HG03378 (cell line): ENCODE data around the gene ITGBL1.

ENCODE experiments used
- ATAC-seq: cut with Tn5 transposase; IDR thresholded peaks from one replicate; pipeline ENCODE4 v1.9.1; 2021; ENCODE audit warnings: mild to moderate bottlenecking, moderate library complexity; ENCODE audit not compliant: unreplicated experiment

The ITGBL1 gene

GRCh38 chr13:101555610-101556009 lies 103.1 kb downstream of the ITGBL1 start:
- no peak for ATAC-seq

GRCh38 chr13:101556676-101557123 lies 104.2 kb downstream of the ITGBL1 start:
- ATAC-seq: no peak

DNA sequence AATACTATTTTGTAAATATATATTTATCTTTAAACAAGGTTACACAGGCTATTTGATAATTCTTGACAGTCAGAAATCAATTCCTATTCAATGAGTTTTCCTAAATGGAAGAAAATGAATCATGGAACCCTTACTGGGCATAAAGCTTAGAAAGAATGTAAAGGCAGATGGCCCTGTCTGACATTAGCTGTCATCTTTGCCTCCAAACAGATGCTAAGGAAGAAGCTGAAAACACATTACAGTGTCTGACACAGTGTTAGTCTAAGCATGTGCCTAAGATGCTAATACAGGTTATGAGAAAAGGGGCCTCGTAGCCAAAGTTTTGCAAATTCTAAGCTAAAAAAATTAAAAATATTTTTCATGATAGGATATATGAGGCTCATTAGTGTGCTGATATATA lies 112.8 kb downstream of the ITGBL1 start:
- no peak for ATAC-seq

DNA sequence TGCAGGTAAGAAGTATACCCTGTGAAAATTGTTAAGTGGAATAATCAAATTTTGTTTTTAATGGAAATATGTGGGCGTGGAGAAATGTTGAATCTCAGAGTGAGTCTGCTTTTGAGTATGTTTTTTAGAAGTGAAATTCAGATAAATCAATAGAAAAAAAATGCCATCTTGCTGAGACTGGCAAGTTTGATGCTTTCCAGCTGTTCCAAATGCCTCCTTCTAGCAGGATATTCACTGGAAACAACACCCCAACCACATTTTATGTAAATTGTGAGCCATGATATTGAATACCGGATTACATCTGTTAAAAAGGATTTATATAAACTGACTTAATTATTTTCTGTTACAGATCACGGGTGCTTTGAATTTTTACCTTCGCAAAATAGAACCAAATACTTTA lies 115.4 kb downstream of the ITGBL1 start:
- ATAC-seq: no peak

DNA sequence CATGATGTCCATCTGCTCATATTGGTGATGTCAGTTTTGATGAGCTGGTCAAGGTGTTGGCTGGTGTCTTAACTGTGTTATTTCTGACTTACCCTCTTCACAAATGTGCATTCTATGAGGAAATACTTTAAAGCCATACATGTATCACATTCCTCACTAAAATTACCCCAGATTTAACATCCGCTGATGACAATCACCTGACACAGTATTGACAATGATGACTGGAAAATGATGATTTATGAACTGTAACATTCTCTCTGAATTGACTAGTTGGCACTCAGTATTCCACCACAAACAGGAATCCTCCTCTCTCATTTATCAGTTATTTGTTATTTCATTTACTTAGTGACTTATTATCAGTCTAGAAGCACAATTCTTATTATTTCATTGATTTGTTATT lies 117.3 kb downstream of the ITGBL1 start:
- ATAC-seq: no peak

DNA sequence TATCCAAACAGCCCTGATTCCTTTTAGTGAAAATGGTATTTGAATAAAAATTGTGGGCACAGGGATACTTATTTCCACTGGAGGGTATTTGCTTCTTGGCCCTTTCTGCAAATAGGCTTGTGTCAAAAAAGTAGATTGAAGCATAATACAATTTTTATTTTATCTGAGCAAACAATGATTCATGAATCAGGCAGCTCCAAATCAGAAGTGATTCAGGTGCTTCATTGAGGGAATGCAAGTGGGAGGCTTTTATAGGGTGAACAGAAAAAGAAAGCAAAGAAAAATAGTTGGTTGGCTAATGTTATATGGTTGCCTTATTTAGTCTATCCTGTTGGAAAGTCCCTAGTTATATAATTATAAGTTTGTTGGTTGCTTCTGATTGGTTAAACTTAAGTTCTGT lies 117.9 kb downstream of the ITGBL1 start:
- ATAC-seq: no peak

DNA sequence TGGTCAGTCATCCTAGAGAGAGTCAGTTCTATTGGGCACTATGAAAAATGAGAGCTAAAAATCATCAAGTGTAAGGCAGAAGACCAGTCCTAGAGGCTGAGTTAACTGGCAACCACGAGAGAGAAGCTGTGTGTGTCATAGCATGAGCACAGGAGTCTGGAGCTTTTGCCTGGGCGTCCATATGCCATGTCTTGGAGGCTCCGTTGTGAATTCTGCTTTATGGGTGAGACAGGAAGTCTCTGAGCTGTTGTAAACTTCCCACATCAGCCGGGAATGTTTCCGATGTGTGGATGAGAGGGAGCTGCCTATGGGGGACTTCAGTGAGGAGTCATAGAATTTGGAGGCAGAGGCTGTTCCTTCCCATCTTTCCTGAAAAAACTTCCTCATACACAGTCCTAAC lies 120.0 kb downstream of the ITGBL1 start:
- no peak for ATAC-seq

DNA sequence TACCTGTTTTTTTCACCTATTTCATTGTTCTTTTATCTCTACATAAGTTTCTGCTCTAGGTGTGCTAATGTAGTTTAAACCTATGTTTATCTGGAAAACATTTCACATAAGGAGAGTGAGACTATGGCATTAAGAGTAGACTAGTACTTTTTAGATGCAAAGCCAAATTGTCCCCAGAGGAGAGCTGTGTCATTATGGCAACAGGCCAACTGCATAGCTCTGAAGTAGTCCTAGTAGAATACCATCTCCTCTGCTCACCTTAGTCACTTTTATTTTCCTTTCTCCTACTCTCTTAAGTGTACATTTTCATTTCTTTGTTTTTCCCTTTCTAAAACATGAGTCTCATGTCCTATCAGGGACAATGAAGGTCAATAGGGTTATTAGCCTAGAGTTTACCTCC lies 123.1 kb downstream of the ITGBL1 start:
- ATAC-seq: no peak

DNA sequence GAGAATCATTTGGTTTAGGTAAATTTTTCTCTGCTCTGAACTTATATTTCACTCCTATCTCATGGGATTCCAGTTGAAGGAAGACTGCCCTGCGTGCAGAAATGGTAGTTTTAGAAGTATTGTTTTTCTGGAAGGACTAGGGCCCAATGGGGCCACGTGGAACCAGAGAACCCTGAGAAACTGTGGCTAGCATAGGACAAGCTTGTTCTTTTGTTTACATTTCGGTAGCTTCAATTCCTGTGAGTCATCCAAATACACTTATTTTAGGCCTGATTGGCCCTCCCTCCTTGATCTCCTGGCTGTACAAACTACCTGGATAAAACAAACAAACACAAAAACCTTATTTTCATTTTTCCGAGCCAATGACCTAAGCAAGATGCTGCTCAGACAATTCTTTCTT lies 124.0 kb downstream of the ITGBL1 start:
- ATAC-seq: no peak

- ATAC-seq: no peak
These were observed 124.5 kb downstream of the ITGBL1 start for GRCh38 chr13:101576977-101577376.

DNA sequence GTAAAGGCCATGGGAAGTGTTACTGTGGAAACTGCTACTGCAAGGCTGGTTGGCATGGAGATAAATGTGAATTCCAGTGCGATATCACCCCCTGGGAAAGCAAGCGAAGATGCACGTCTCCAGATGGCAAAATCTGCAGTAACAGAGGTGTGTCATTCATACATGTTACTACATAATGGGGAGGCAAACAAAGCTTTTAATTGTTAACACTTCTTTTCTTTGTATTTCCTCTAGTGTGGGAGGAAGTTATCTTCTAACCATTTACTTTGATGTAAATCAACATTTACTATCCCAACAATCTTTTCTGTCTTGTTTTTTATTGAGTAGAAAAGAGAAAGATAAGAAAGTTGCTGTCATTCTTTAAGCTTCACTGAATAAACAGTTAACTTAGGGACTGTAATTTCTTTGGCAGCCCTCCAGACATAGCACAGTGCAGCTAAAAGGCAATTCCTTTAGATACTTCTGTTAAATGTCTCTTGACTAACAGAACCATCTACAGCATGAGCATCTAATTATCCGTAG lies 126.9 kb downstream of the ITGBL1 start:
- no peak for ATAC-seq

GRCh38 chr13:101584331-101584730 lies 131.9 kb downstream of the ITGBL1 start:
- ATAC-seq: no peak

DNA sequence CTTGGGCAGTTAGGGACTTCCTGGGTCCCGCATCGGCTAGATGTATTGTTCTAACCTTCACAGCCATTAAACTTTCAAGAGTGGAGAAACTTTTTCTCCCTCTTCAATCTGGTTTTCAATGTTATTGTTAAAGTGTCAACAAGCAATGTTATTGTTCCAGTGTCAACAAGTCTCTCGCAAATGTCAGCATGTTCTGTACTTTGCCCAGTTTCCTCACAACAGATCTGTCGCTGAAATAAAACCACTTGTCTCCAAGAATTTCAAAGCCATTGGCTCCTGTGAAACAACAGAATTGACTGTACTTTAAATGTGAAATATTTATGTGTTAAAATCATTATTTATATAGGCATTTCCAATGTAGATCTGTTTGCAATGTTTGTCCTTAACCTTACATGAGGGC lies 138.0 kb downstream of the ITGBL1 start:
- ATAC-seq: no peak

- peak; percentile 62 for ATAC-seq
These were observed 142.5 kb downstream of the ITGBL1 start for GRCh38 chr13:101594936-101595335.

DNA sequence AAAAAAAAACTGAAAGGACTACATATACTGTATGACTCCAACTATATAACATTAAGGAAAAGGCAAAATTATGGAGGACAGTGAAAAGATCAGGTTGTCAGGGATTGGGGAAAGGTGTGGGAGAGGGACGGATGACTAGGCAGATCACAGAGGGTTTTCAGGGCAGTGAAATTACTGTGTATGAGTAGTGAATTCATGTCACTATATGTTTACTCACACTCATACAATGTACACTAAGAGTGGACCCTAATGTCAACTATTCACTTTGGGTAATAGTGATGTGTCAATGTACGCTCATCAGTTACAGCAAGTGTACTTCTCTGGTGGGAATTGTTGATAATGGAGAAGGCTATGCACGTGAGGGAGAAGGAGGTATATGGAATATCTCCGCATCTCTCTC lies 144.3 kb downstream of the ITGBL1 start:
- no peak for ATAC-seq

- ATAC-seq: no peak
These were observed 159.3 kb downstream of the ITGBL1 start for GRCh38 chr13:101611491-101612475.

DNA sequence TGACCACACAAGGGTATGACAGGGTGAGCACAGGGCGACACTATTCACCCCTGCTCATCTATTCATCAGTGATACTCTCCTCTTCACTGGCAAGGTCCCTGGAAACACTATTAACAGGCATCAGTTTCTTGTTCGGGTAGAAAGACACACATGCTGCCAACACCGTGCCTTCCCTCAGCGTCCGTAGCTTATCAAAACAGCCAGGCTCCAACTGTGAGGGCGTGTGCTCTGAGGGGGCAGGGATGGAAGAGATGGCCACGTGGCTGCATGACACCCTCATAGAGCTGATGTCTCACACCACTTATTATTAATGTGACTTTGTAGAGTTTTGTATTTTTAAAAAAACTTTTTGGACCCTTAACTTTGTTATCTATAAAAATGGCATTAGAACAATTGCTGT lies 160.3 kb downstream of the ITGBL1 start:
- ATAC-seq: no peak

- ATAC-seq: no peak
These were observed 162.0 kb downstream of the ITGBL1 start for GRCh38 chr13:101614491-101614890.

DNA sequence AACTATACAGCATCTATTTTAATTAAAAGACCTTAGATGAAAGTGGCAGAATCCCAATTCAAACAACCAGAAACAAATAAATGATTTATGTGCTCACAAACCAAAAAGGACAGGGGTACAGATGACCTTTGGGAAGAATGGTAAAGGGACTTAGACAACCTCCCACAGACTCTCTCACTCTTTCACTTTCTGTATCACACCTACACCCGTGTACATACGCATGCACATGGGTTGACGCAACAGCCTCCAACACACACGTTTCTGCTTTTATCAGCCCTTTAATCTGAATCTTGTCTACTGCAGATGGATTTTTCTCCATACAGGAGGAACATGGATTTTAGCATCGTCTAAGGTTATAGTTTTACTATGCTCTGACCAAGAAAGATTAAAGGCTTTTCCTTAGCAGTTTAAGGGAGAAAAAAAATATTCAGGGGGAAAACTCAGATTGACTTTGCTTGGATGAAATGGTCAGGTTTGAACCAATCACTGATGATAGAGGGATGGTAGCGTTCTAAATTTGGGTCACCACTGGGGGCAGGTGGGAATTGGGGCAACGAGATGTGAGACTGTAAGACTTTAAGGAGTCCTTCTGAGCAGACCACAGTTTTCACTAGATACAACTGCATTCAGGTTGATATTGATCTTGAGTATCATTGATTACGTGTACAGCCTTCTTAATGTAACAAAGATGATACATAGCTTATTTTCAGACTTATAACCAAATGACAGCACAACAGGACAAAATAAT lies 166.1 kb downstream of the ITGBL1 start:
- no peak for ATAC-seq

- no peak for ATAC-seq
These were observed 168.6 kb downstream of the ITGBL1 start for GRCh38 chr13:101621099-101621498.

GRCh38 chr13:101623470-101624209 lies 171.2 kb downstream of the ITGBL1 start:
- ATAC-seq: no peak
